HG03103 (cell line): ENCODE data around the gene C9orf43.
"Not testable (repeated sequence)": the region's sequence is repeated elsewhere in the genome, so short reads cannot be mapped to it uniquely, and the experiment has no call there.

ENCODE experiments used
- ATAC-seq: cut with Tn5 transposase; IDR thresholded peaks from one replicate; pipeline ENCODE4 v1.9.1; 2021; ENCODE audit warnings: low read depth; ENCODE audit not compliant: unreplicated experiment

The C9orf43 gene

DNA sequence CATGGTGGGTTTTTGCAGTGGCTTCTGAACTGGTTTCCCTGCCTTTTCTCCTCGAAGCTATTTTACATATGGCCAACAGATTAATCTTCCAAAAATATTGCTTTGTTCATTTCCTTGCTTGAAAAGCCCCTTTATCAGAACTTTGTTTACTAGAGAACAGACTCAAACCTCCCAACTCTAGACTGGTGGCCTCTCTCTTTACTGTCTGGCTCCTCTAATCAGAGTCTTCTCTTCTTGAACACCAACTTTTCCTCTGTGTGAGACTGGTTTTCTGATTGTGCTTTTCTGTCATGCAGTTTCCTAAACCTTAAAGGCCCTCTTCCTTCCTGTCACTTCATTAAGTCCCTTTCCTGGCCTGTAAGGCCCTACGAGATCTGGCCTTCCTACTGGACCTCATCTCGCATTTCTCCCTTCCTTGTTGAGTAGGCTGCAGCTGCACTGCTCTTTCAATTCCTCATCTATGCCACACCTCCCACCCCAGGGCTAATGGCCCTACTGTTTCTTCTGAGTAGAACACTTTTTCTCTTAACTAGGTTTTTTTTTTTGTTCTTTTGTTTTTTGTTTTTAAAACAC lies 5.7 kb downstream of the C9orf43 start:
- ATAC-seq: peak; percentile 97

DNA sequence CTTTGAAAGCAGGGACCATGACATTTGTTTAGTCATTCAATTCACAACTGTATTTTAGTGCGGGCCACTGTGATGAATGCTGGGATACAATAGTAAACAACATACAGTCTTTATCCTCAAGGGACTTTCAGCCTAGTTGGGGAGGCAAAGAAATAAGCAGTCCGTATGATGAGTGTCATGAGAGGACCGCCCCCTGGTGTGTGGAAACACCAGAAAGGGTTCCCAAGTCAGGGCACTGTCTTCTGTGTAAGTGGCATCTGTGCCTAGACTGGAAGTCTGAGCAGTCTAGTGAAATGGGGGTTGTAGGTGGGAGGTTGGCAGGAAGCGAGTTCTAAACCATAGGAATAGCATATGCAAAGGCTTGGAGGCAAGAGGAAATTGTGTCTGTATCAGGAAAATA lies 6.8 kb downstream of the C9orf43 start:
- no peak for ATAC-seq

- no peak for ATAC-seq
Measured at GRCh38 chr9:113421726-113422125, 11.2 kb downstream of the C9orf43 start.

DNA sequence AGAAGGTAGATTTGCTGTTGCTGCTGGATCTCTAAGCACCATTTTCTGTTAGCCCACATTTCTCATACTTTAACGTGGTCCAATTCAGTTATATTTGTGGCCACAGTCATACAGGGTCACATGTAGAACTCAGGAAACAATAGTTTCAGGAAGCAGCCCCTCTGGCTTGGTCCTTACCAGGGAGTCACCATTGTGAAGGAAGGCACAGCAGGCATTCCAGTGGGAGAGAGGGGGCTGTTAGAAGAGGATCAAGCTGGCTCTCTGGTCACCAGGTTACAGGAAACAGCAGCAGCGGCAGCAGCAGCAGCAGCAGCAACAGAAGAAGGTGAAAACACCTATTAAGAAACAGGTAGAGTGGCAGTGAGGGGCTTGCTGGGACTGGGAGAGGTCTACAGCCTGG lies 14.5 kb downstream of the C9orf43 start:
- ATAC-seq: no peak

- ATAC-seq: no peak
Measured at GRCh38 chr9:113426701-113427100, 16.2 kb downstream of the C9orf43 start.

- no peak for ATAC-seq
Measured at GRCh38 chr9:113427629-113428028, 17.1 kb downstream of the C9orf43 start.

GRCh38 chr9:113428062-113428615 lies 17.6 kb downstream of the C9orf43 start:
- ATAC-seq: no peak

DNA sequence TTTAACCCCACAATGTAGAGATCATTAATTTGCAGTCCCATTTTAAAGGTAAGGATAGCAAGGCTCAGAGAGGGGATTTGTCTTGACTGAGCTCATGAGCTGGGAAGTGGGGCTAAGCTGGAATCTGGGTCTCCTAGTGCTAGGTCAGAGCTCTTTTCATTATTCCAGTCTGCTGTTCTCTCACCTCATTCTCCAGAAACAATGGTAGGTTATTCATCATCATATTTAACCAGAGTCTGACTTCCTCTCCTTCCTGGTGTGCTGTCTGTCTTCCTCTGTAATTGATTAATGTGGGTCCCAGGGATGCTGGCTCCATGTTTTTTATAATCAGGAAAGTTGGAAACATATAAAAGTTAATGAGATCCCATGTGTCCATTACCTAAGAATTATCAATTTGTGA lies 20.6 kb downstream of the C9orf43 start:
- no peak for ATAC-seq

DNA sequence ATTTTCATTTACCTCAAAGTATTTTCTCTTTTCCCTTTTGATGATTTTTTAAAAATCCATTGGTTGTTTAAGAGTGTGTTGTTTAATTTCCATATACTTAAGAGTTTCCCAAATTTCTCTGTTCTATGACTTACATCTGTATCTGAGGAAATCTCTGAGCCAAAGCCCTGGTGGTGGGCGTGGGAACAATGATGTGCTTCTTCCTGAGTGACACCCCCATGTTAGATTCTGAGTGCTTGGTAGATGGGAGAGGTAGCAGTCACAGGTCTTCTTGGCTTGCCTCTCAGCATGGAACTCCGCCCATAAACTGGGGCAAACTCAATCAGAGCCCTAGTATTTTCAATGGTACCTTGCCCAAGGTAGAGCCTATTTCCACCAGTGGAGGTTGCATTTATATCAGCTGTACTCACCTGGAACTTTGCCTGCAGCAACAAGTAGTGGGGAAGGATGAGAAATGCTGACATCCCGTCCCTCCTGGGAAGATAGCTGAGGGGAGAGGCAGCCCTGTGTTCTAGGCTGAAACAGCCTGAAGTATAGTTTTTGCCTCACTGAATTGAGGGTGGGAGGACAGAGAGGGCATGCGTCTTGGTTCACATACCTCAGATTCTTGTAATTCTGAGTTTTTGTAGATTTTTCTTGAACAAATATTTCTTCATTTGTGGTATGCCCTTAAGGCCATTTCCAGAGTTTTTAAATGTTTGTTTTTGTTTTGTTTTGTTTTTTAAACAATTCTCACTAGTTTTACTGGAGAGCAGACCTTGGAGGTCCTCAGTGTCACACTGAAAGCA lies 26.4 kb downstream of the C9orf43 start:
- no peak for ATAC-seq

DNA sequence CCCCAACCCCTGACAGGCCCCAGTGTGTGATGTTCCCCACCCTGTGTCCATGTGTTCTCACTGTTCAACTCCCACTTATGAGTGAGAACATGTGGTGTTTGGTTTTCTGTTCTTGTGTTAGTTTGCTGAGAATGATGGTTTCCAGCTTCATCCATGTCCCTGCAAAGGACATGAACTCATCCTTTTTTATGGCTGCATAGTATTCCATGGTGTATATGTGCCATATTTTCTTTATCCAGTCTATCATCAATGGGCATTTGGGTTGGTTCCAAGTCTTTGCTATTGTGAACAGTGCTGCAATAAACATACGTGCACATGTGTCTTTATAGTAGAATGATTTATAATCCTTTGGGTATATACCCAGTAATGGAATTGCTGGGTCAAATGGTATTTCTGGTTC lies 27.2 kb downstream of the C9orf43 start:
- ATAC-seq: not testable (repeated sequence)

- no peak for ATAC-seq
Measured at GRCh38 chr9:113444736-113445135, 34.2 kb downstream of the C9orf43 start.

- no peak for ATAC-seq
Measured at GRCh38 chr9:113446323-113446740, 35.8 kb downstream of the C9orf43 start.

- no peak for ATAC-seq
Measured at GRCh38 chr9:113449376-113449775, 38.8 kb downstream of the C9orf43 start.

DNA sequence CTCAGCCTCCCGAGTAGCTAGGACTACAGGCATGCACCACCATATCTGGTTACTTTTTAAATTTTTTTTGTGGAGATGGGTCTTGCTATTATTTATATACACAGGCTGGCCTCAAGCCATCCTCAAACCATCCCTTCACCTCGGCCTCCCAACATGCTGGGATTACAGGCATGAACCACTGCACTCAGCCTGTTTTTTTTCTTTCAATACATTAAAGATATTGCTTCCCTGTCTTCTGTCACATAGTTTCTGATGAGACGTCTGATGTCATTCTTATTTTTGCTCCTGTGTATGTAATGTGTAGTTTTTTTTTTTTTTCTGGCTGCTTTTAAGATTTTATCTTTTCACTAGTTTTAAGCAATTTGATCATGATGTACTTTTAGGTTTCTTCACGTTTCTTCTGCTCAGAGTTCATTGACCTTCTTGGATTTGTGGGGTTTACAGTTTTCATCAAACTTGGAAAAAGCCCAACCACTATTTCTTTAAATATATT lies 41.6 kb downstream of the C9orf43 start:
- no peak for ATAC-seq

GRCh38 chr9:113454914-113455761 lies 44.6 kb downstream of the C9orf43 start:
- no peak for ATAC-seq

GRCh38 chr9:113456235-113456634 lies 45.7 kb downstream of the C9orf43 start:
- no peak for ATAC-seq

DNA sequence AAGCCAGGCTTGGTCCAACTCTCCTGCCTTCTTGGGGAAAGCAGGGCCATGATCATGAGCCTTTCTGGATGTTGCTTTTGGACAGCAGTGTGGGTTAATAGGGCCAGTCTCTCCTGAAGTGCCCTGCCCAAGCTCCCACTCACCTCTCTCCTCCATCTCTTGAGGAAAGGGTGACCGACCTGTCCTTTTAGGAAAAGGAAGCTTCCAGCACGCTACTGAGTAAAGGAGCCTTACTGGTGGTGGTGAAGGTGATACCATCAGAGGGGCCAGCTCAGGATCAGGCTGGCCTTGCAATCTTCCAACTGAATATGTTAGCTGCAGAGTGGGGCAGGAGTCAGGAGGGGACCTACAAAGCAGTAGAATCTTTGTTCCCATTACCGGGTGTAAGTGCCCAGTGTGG lies 50.7 kb downstream of the C9orf43 start:
- ATAC-seq: no peak

DNA sequence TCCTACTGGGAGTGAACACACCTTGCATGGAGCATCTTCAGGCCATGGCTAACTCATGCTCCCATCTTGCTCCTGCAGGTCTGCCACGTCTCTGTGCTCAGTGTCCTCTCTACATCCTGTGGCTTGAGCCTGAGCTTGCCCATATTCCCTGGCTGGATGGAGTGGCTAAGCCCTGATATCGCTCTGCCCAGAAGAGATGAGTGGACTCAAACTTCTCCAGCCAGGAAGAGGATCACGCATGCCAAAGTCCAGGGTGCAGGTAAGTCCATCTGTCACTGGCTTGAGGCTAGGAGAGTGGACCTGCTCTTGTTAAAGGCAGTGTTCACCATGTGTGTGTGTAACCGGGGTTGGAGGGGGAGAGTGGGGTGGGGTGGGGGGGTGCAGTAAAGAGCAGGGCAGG lies 51.4 kb downstream of the C9orf43 start:
- no peak for ATAC-seq

DNA sequence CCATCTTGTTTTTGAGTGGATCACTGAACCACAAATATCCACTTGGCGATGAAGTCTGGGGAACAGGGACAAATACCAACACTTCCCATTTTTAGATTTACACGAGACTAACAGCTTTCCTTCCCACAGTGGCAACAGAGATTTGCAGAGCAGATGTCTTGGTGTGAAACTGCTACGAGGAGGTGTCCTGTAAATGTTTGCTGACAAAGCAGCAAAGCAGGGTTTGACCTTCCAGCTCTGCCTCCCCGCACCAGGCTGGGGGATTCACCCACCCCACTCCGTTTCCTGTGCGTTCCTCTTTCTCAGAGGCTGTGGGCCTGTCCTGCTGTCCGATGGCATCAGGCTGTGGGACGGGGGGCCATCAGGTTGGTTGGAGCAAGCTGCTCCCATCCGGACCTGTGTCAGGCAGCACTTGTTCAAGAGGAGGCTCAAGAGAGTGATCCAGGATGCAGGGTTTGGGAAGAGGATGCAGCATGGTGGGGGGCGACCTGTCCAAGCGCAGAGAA lies 52.3 kb downstream of the C9orf43 start:
- no peak for ATAC-seq

DNA sequence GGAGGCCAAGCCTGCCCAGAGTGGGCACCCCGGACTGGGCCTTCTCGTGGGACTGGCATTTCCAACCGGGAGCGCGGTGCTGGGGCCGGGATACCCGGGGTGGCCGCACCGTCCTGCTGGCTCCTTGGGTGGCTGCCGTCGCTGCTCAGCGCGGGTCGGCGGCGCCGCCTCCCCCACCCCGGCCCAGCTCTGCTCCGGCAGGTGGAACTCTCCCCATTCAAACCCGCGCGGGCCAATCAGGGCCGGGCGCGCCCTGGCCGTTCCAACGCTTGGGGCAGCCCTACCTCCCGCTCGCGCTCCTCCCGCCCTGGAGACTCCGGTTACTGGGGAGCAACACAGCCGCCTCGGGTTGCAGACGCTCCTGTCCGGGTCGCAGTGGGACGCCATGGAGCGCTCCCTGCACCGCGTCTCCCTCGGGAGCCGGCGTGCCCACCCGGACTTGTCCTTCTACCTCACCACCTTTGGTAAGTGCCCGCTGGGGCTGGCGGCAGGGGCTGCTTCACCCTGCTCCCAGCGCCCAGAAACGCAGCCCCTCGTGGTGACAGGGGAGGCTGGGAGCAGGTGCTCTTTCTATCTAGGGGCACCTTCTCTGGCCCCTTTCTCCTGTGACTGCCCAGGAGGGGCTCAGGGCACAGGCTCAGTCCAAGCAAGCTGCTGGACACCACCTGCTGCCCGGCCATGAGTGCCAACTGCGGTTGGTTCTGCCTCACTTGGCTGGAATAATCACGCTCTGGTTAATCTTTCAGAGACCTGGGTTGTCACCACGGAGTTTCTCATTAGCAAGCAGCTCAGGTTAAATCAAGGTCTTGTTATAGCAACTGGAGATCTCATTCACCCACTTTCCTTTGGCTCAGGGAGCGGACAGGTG lies 53.1 kb downstream of the C9orf43 start, which contains the start of gene RGS3:
RGS3 (plus strand) TSS at position 310 of the 868 bp plus-strand sequence; CDS start at position 386, 76 bp downstream.
- ATAC-seq: no peak
